Caco-2 (cell line): ENCODE data around the gene PTN. TPM values are rescaled to one million over a fixed set of nuclear protein-coding genes. Genes with fewer than 3 reads are reported as not detected.
A peak's percentile ranks its signal among the peaks of the same experiment; 100 is the strongest.

Experiments
- Bru-seq: library from RNA; stranded (reverse); fragments of 400-500 nt; gene quantifications from one replicate; lab custom pipeline; 2021; lab: Mats Ljungman, UMichigan
- BruChase-seq, 2 experiments: library from RNA; stranded (reverse); fragments of 400-500 nt; gene quantifications; one replicate each; lab custom pipeline; 2021; lab: Mats Ljungman, UMichigan
- BruUV-seq: library from RNA; stranded (reverse); fragments of 400-500 nt; replicated peaks from 2 replicates; lab custom pipeline; 2021; lab: Mats Ljungman, UMichigan
- CTCF ChIA-PET: fragments of 300-600 bp; sonication (Branson Sonifier 250); formaldehyde crosslinking; loops from one replicate; lab custom pipeline; 2022; ENCODE audit warnings: antibody characterized with exemption; lab: Charles Lee
- POLR2A ChIA-PET: fragments of 300-600 bp; sonication (Branson Sonifier 250); formaldehyde crosslinking; loops from one replicate; lab custom pipeline; 2022; ENCODE audit warnings: antibody characterized with exemption; lab: Charles Lee
- DNase-seq, 2 experiments: peaks; one replicate each; pipeline versions ENCODE4 v3.0.0 to v3.0.0-alpha.2; 2020 to 2022
- H3K27me3 ChIP-seq: replicated peaks from 2 replicates; pipeline ENCODE4 v1.6.0; 2011; ENCODE audit warnings: low read length; ENCODE audit not compliant: control insufficient read depth, insufficient read depth
- H3K36me3 ChIP-seq: 2 replicates; pipeline ENCODE4 v1.5.1; 2011; ENCODE audit warnings: low read length; ENCODE audit not compliant: control insufficient read depth, insufficient read depth
- H3K4me1 ChIP-seq: fragments of 250-450 bp; sonication (Bioruptor Pico); 2 replicates; pipeline ENCODE4 v1.5.1; 2020; ENCODE audit warnings: mild to moderate bottlenecking
- H3K4me3 ChIP-seq: 2 replicates; pipeline ENCODE4 v1.5.1; 2011; ENCODE audit warnings: low read depth, mild to moderate bottlenecking, control low read depth, low read length
- H3K9me3 ChIP-seq: fragments of 250-450 bp; sonication (Bioruptor Pico); 2 replicates; pipeline ENCODE4 v1.5.1; 2020; ENCODE audit warnings: mild to moderate bottlenecking, moderate library complexity
- H3K27ac Mint-ChIP-seq: one replicate; pipeline ENCODE4 v1.8.0; 2022; ENCODE audit warnings: mixed read lengths; ENCODE audit not compliant: unreplicated experiment
- H3K27me3 Mint-ChIP-seq: one replicate; pipeline ENCODE4 v1.8.0; 2022; ENCODE audit warnings: mixed read lengths; ENCODE audit not compliant: insufficient read depth, unreplicated experiment
- H3K36me3 Mint-ChIP-seq: one replicate; pipeline ENCODE4 v1.8.0; 2022; ENCODE audit warnings: mild to moderate bottlenecking, mixed read lengths; ENCODE audit not compliant: insufficient read depth, unreplicated experiment
- H3K4me1 Mint-ChIP-seq: one replicate; pipeline ENCODE4 v1.8.0; 2022; ENCODE audit warnings: low read depth, mixed read lengths; ENCODE audit not compliant: unreplicated experiment
- H3K4me3 Mint-ChIP-seq: one replicate; pipeline ENCODE4 v1.8.0; 2022; ENCODE audit warnings: mild to moderate bottlenecking, moderate library complexity, mixed read lengths; ENCODE audit not compliant: unreplicated experiment
- H3K9me3 Mint-ChIP-seq: one replicate; pipeline ENCODE4 v1.8.0; 2022; ENCODE audit warnings: mixed read lengths; ENCODE audit not compliant: unreplicated experiment
- CTCF ChIP-seq, 2 experiments: fragments of 200-600 bp in 1 of 2; IDR thresholded peaks; 1 replicate in 1 of 2; 2 replicates in 1 of 2; pipeline versions ENCODE4 v1.5.1 to v1.8.0; 2011 to 2022; ENCODE audit warnings: antibody characterized with exemption in 1 of 2, control low read depth in 1 of 2, inconsistent platforms in 1 of 2, low read depth in 1 of 2, low read length in 1 of 2, mild to moderate bottlenecking in 1 of 2, moderate library complexity in 1 of 2; ENCODE audit not compliant: insufficient read depth in 1 of 2, severe bottlenecking in 1 of 2, unreplicated experiment in 1 of 2
- intact Hi-C: fragments of 100-400 bp; cut with micrococcal nuclease; formaldehyde crosslinking; loops from one replicate; pipeline ENCODE4 v1.10.0; 2022; ENCODE audit not compliant: unreplicated experiment
- long read RNA-seq: library from polyadenylated mRNA; stranded (forward); transcript quantifications from one replicate; pipeline ENCODE4 v2.0.0, GENCODE V29; 2022
- total RNA-seq: library from RNA; stranded (reverse); gene quantifications from 2 replicates; pipeline ENCODE4 v1.2.3, GENCODE V29; 2022

The PTN gene
- total RNA-seq (4.3 and 9.2 TPM in 2 replicates), Bru-seq, nascent RNA (percentile 41 among the genes with signal in this experiment), BruChase-seq, experiment 1, labeled RNA remaining after a 2-hour chase (percentile 24 among the genes with signal in this experiment), BruChase-seq, experiment 2, labeled RNA remaining after a 6-hour chase (percentile 30 among the genes with signal in this experiment)
- long read RNA-seq, partial matches to known transcripts = 1 of 47 reads
- long read RNA-seq, other reads (novel, unspliced or antisense) = 46 of 47 reads

GRCh38 chr7:137343281-137343841, at the start of gene PTN:
Gene PTN, minus strand, starts transcription at chr7:137343733. Its CDS starts 88,760 bp downstream, at chr7:137254973.
- H3K4me3 Mint-ChIP-seq = peak within 1 kb of the TSS; percentile 3
- no peak for DNase-seq
- H3K9me3 ChIP-seq = no peaks in the 10 kb centered on the region
- no peaks in the 10 kb centered on the region for H3K4me1 Mint-ChIP-seq
- H3K36me3 Mint-ChIP-seq = no peaks in the 10 kb centered on the region
- no TSS peak for BruUV-seq
- no peak for TF ChIP-seq CTCF (IDR thresholded peaks at IDR 0.05; ENCODE audit: insufficient read depth in 1 of 2, low read depth in 1 of 2, low read length in 1 of 2, severe bottlenecking in 1 of 2, unreplicated experiment in 1 of 2)
- ChIA-PET POLR2A (no interaction called here), CTCF (no interaction called here)
- H3K27ac Mint-ChIP-seq = no peak within 1 kb of the TSS
- no peaks in the 10 kb centered on the region for H3K36me3 ChIP-seq
- H3K27me3 Mint-ChIP-seq = peaks cover 9% of the 10 kb centered on the region
- H3K9me3 Mint-ChIP-seq = no peaks in the 10 kb centered on the region
- no peaks in the 10 kb centered on the region for H3K4me1 ChIP-seq
- no peaks in the 10 kb centered on the region for H3K27me3 ChIP-seq
- intact Hi-C loops = no loop called here
- H3K4me3 ChIP-seq = no peak within 1 kb of the TSS

- POLR2A ChIA-PET = no interaction called here
- no peaks in the 10 kb centered on the region for H3K4me1 Mint-ChIP-seq
Observed at GRCh38 chr7:137390076-137390475, 46.5 kb upstream of the PTN start.

GRCh38 chr7:137388916-137389315, 45.4 kb upstream of the PTN start:
- no peaks in the 10 kb centered on the region for H3K4me1 ChIP-seq
- no peaks in the 10 kb centered on the region for H3K9me3 ChIP-seq
- H3K4me1 Mint-ChIP-seq = no peaks in the 10 kb centered on the region
- no peak for TF ChIP-seq CTCF (IDR thresholded peaks at IDR 0.05; ENCODE audit: insufficient read depth in 1 of 2, low read depth in 1 of 2, low read length in 1 of 2, severe bottlenecking in 1 of 2, unreplicated experiment in 1 of 2)
- peaks cover 3% of the 10 kb centered on the region for H3K27me3 Mint-ChIP-seq
- H3K27me3 ChIP-seq = no peaks in the 10 kb centered on the region
- no peak for DNase-seq
- peaks cover under 1% of the 10 kb centered on the region for H3K36me3 Mint-ChIP-seq
- H3K27ac Mint-ChIP-seq = no peak overlapping the region
- H3K4me3 ChIP-seq = no peak overlapping the region
- no peaks in the 10 kb centered on the region for H3K9me3 Mint-ChIP-seq
- no peaks in the 10 kb centered on the region for H3K36me3 ChIP-seq
- BruUV-seq = no TSS peak
- POLR2A ChIA-PET = no interaction called here
- intact Hi-C loops = no loop called here
- CTCF ChIA-PET = no interaction called here
- H3K4me3 Mint-ChIP-seq = no peak overlapping the region

More at GRCh38 chr7:137390076-137390475, 46.5 kb upstream of the PTN start:
- Mint-ChIP-seq H3K27me3 (peaks cover 3% of the 10 kb centered on the region), H3K4me3 (no peak overlapping the region), H3K9me3 (no peaks in the 10 kb centered on the region), H3K27ac (no peak overlapping the region), H3K36me3 (no peaks in the 10 kb centered on the region)
- H3K4me1 ChIP-seq = no peaks in the 10 kb centered on the region
- H3K36me3 ChIP-seq = no peaks in the 10 kb centered on the region
- TF ChIP-seq CTCF (IDR thresholded peaks at IDR 0.05; ENCODE audit: insufficient read depth in 1 of 2, low read depth in 1 of 2, low read length in 1 of 2, severe bottlenecking in 1 of 2, unreplicated experiment in 1 of 2) = no peak
- H3K9me3 ChIP-seq = no peaks in the 10 kb centered on the region
- no peak overlapping the region for H3K4me3 ChIP-seq
- H3K27me3 ChIP-seq = no peaks in the 10 kb centered on the region
- intact Hi-C loops = no loop called here
- no peak for DNase-seq
- BruUV-seq = no TSS peak
- CTCF ChIA-PET = no interaction called here
